Small intestine (tissue), 7 donors: ENCODE results near the gene ABCA2. TPM values are rescaled to one million over a fixed set of nuclear protein-coding genes. Genes with fewer than 3 reads are reported as not detected.

Experiments
- DNase-seq, 2 donors: peaks; one replicate each; pipeline versions ENCODE4 v3.0.0 to v3.0.0-alpha.2; 2013
- FAIRE-seq: peaks from 2 replicates; lab custom pipeline; 2012; peaks lifted over from hg19 to GRCh38; lab: Jason Lieb, UNC
- H3K27ac ChIP-seq, 3 donors: one replicate each; pipeline ENCODE4 v1.5.1; 2013; ENCODE audit warnings: low read length in 2 of 3, mild to moderate bottlenecking in 2 of 3, control low read depth in 1 of 3, inconsistent platforms in 1 of 3, low read depth in 1 of 3, moderate library complexity in 1 of 3
- H3K27me3 ChIP-seq, 3 donors: one replicate each; pipeline ENCODE4 v1.6.1; 2013; ENCODE audit warnings: low read length in 3 of 3, inconsistent platforms in 1 of 3; ENCODE audit not compliant: control insufficient read depth in 3 of 3, insufficient read depth in 3 of 3
- H3K36me3 ChIP-seq, 3 donors: one replicate each; pipeline ENCODE4 v1.6.1; 2013; ENCODE audit warnings: low read length in 3 of 3, inconsistent platforms in 1 of 3, low read depth in 1 of 3, mild to moderate bottlenecking in 1 of 3, moderate library complexity in 1 of 3; ENCODE audit not compliant: control insufficient read depth in 3 of 3, insufficient read depth in 2 of 3
- H3K4me1 ChIP-seq, 3 donors: one replicate each; pipeline ENCODE4 v1.6.1; 2013; ENCODE audit warnings: low read length in 2 of 3, inconsistent platforms in 1 of 3, low read depth in 1 of 3, mild to moderate bottlenecking in 1 of 3, moderate library complexity in 1 of 3; ENCODE audit not compliant: control insufficient read depth in 3 of 3, insufficient read depth in 2 of 3
- H3K4me3 ChIP-seq, 3 donors: one replicate each; pipeline ENCODE4 v1.5.1; 2013; ENCODE audit warnings: low read length in 3 of 3, control low read depth in 1 of 3, inconsistent platforms in 1 of 3, low read depth in 1 of 3, mild to moderate bottlenecking in 1 of 3, moderate library complexity in 1 of 3
- H3K9me3 ChIP-seq, 2 donors: one replicate each; pipeline ENCODE4 v1.6.1; 2013; ENCODE audit warnings: low read depth in 1 of 2, low read length in 1 of 2; ENCODE audit not compliant: control insufficient read depth in 2 of 2, insufficient read depth in 1 of 2
- WGBS, 3 donors: extraction: QIAGEN DNeasy Blood & Tissue Kit; methylation state at CpG; one replicate each; pipeline ENCODE4 v1.1.7; 2013; 5-methylcytosine and 5-hydroxymethylcytosine counted together
- polyA plus RNA-seq, 4 donors: library from polyadenylated mRNA; stranded (reverse) in 3 of 4; unstranded in 1 of 4; fragments of 200-250 nt in 3 of 4; fragments of 120-200 nt in 1 of 4; gene quantifications; one replicate each; pipeline versions ENCODE4 v1.2.1 to v1.2.3, GENCODE V29; 2013
- donor health status: healthy with polysubstance abuse.
- donor health status: control.
- donor health status: control.
- donor health status: Bipolar disorder and iron deficiency.
- donor health status: healthy.

Gene ABCA2
- polyA plus RNA-seq, 4 donors: 3.4 to 29.0 (median 8.8) TPM

DNA sequence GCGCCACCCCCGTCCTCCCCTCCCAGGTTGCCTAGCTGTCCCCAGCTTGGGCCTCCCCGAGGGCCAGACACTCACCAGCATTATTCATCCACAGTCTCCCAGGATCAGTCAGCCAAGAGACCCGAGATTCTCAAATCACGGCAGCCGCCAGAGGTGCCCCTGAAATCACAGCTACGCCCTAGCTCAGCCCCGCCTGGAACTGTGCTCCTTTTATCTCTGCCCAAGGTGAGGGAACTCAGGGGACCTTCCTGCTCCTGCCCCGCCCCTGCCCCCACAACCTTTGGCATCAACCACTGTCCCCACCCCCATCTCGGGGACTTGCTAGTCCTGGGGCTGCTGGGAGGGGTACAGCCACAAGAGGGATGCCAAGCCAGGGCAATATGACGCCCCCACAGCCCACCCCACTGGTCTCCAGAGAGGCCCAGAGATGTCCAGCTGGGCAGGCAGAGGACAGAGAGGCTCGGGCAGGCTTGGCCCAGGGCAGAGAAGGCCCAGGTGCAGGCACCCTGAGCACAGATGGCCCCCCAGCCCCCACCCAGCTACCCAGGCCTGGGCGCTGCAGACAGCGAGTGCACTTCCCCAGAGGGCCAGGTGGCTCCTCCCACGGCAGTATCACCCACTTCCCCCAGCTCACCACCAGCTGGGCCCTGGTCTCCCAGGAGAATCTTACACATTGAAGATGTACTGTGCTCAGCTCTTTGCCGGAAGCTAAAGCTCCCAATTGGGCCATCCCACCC is 4.0 kb upstream of the ABCA2 start, which contains the start of gene FUT7:
Gene FUT7 (minus strand): TSS at position 185 of the 737 bp plus-strand sequence. CDS start 97 bp downstream, at position 88.
- FAIRE-seq: no peak
- H3K4me3 ChIP-seq: no peak within 1 kb of the TSS
- 34 to 43% (median 40%) methylated on average over 14 to 16 of the region's 16 CpGs for WGBS, 3 donors

DNA sequence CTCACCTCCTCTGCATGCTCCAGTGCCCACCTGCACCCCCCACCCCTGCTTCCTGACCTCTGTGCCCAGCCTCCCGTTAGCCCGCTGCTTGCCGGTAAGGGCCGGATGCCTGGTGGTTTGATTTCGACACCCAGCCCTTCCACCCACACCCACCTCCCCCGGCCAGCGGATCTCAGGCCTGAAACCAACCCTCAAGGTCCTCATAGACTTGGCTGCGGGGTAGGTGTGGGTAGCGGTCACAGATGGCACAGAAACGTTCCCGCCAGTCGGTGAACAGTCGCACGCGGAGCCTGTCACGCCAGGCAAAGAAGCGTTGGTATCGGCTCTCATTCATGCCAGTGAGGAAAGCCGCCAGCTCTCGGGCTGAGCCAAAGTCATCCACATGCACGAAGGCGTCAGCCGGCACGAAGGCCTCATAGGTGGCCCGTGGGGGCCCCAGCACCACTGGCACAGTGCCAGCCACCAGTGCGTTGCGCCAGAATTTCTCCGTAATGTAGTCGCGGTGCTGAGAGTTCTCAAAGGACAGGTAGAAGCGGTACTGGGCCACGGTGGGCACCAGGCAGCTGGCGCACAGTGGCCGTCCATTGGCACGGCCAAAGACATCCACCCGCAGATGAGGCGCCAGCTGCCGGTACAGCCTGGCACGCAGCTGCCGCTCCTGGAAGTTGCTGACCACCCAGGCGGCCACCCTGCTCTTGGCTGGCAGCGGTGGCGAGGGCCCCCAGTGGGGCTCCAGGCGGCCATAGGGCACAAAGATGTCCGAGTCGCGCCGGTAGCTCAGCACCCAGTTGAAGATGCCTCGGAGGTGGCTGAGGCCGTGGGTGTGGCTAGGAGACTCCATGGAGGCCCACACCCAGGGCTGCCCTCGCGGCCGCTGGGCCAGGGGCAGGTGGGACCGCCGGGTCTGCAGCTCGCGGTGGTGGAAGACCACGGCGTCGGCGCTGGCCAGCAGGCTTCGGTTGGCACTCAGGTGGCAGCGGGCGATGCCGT is 2.8 kb upstream of the ABCA2 start:
- DNase-seq (no peak), FAIRE-seq (no peak)
- Histone ChIP-seq H3K4me1 (peaks cover 0 to 67% (median 0%) of the 10 kb centered on the region in 3 donors), H3K36me3 (no peaks in the 10 kb centered on the region), H3K9me3 (no peaks in the 10 kb centered on the region), H3K27ac (no peak overlapping the region), H3K27me3 (peaks cover 0 to 10% (median 0%) of the 10 kb centered on the region in 3 donors), H3K4me3 (no peak overlapping the region)
- 66 to 80% (median 74%) methylated on average over 62 to 65 of the region's 65 CpGs for WGBS, 3 donors

More for the DNA sequence above, 4.0 kb upstream of the ABCA2 start, which contains the start of gene FUT7:
- H3K36me3 ChIP-seq: no peaks in the 10 kb centered on the region
- H3K9me3 ChIP-seq: no peaks in the 10 kb centered on the region
- peaks cover 0 to 9% (median 0%) of the 10 kb centered on the region in 3 donors for H3K27me3 ChIP-seq
- peaks cover 0 to 60% (median 0%) of the 10 kb centered on the region in 3 donors for H3K4me1 ChIP-seq
- H3K27ac ChIP-seq: peak within 1 kb of the TSS in 1 of 3 donors; percentile 6
- peak; percentile 57 to 67 for DNase-seq

DNA sequence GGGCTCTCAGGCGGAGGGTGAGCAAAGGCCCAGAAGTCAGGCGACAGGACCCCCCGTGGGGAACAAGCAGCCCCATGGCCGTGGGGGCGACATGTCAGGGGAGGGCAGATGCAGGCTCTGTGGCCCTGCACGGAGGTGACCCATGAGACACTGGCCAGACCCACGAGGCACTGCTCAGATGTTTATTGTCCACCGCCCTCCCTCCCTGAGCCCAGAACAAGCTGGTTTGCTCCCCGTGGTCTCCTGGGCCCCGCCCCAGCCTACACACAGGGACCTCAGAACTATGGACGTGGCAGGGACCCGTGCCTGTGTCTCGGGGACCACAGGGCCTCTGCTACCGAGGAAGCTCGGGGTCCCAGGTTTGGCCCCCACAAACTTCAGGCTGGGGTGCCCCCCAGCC is 2.0 kb upstream of the ABCA2 start:
- Histone ChIP-seq H3K9me3 (no peaks in the 10 kb centered on the region), H3K27ac (no peak overlapping the region), H3K4me3 (no peak overlapping the region), H3K27me3 (peaks cover 0 to 10% (median 0%) of the 10 kb centered on the region in 3 donors), H3K36me3 (no peaks in the 10 kb centered on the region), H3K4me1 (peaks cover 0 to 63% (median 0%) of the 10 kb centered on the region in 3 donors)
- DNase-seq (no peak), FAIRE-seq (no peak)
- WGBS, 3 donors: 59 to 65% (median 64%) methylated on average over 12 to 15 of the region's 15 CpGs

DNA sequence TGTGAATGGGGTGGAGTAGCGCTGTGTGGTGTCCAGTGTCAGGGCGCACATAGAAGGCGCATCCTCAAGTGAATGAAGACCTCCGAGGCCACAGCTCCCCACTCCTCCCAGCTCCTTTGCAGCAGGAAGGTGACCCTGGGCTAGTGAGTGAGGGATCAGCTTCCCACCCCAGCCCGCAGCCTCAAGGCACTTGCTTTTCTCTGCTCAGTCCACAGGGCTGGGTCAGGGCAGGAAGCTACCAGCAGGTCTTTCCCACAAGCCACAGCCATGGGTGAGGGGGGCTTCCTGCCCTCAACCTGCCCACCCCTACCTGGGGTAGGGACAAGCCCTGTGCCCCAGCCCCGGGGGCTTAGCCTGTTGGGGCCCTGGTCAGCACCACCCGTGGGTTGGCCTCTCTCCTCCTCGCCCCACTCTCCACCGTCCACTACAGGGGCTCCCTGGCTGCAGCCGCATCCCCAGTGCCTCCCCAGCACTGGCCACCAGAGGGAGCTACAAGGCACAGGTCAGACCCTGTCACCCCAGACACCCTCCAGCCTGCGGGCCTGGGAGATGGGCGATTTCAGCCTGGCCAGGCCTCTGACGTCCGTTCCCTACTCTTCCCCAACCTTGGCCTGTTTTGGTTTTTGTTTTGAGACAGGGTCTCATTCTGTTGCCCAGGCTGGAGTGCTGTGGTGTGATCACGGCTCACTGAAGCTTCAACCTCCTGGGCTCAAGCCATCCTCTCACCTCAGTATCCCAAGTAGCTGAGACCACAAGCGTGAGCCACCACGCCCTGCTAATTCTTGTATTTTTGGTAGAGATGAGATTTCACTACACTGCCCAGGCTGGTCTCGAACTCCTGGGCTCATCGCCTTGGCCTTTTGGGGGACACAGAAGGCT is 1.3 kb upstream of the ABCA2 start:
- Histone ChIP-seq H3K36me3 (no peaks in the 10 kb centered on the region), H3K4me3 (peak overlapping the region in 2 of 3 donors; percentile 35 to 64), H3K9me3 (no peaks in the 10 kb centered on the region), H3K27me3 (peaks cover 0 to 10% (median 0%) of the 10 kb centered on the region in 3 donors), H3K4me1 (peaks cover 0 to 56% (median 0%) of the 10 kb centered on the region in 3 donors), H3K27ac (no peak overlapping the region)
- FAIRE-seq (no peak), DNase-seq (peak; percentile 60 to 80)
- WGBS, 3 donors: 18 to 27% (median 25%) methylated on average over 17 to 19 of the region's 19 CpGs

DNA sequence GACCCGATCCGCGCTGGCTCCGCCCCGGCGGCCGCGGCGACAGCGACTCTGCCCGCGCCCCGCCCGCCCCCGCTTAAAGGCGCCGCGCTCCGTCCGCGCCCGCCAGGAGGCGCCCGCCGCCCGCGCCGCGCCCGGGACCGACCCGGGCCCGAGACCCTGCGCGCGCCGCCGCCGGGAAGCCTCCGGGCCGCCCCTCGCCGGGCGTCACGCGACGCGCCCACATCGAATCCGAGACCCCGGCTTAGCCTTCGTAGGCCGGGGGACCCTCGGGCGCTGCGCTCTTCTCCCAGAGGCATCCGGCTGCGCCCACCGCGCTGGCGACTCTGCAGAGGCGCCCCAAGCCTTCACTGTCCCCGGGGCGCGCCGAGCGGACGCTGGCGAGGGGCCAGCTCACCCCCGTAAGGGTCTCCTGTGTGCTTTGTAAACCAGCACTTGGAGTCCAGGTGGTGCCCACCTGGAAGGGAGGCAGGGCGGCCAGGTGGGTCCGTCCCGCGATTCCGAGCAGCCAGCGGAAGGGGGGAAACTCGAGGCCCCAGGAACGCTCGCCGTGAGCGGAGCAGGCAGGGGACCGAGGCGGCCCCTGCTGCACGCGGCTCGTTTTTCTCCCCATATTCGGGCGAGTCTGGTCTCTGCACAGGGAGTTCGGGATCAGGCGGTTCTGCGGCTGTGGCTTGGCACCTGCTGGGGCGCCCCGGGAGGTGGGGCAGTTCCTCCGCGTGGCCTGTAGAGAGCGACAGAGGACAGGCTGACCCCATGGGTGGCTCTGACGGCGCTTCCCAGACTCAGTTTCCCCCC is 423 bp upstream of the ABCA2 start:
- Histone ChIP-seq H3K27ac (peak overlapping the region in 1 of 3 donors; percentile 34), H3K4me3 (peak overlapping the region; percentile 20 to 64 (median 35)), H3K4me1 (peaks cover 0 to 57% (median 0%) of the 10 kb centered on the region in 3 donors), H3K27me3 (peaks cover 0 to 10% (median 0%) of the 10 kb centered on the region in 3 donors), H3K36me3 (peaks cover 0 to 3% (median 0%) of the 10 kb centered on the region in 3 donors), H3K9me3 (no peaks in the 10 kb centered on the region)
- FAIRE-seq: no peak
- peak; percentile 64 to 88 for DNase-seq
- 0 to 1% (median 0%) methylated on average over 47 to 98 of the region's 98 CpGs for WGBS, 3 donors

DNA sequence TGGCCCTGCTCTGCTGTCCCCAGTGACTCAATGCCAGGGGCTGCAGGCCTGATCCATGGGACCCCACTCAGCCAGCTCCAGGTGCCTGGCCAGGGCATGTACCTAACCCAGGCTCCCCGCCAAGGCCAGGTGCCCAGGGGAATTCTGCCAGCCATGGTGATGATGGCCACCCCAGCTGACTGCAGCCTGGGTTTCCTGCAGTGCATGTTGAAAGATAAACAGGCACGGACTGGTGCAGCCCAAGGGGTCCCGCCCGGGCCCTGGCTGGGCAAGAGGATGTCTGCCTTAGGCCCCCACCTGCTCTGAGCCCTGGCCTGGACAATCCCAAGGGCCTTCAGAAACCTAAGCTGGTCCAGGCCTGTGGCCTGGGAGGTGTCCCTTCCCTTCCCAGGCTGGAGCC is 1.2 kb downstream of the ABCA2 start:
- Histone ChIP-seq H3K4me3 (no peak overlapping the region), H3K4me1 (peaks cover 0 to 62% (median 2%) of the 10 kb centered on the region in 3 donors), H3K27me3 (peaks cover 0 to 10% (median 0%) of the 10 kb centered on the region in 3 donors), H3K9me3 (no peaks in the 10 kb centered on the region), H3K36me3 (peaks cover 0 to 12% (median 0%) of the 10 kb centered on the region in 3 donors), H3K27ac (no peak overlapping the region)
- FAIRE-seq (no peak), DNase-seq (no peak)
- 57 to 83% (median 78%) methylated on average over 4 of the region's 4 CpGs for WGBS, 3 donors

DNA sequence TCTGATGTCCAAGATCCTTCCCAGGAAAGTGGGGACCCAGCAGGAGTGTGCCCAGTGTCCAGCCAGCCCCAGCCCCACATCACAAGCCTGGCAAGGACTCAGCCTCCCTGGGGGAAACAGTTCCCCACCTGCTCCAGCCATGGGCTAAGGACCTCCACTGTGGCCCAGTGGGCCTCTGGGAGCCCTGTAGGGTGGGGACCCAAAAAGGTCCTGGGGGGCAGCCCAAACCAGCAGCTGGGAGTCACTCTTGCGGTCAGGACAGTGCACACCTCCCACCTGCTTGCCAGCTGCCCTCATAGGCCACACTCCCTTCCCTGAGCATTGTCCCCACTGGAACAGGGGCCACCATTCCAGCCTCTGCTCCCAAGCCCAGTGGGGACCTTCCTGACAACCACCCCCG is 1.7 kb downstream of the ABCA2 start:
- 75 to 86% (median 82%) methylated on average over 2 of the region's 2 CpGs for WGBS, 3 donors

More for the DNA sequence above, 1.7 kb downstream of the ABCA2 start:
- Histone ChIP-seq H3K27me3 (peaks cover 0 to 10% (median 0%) of the 10 kb centered on the region in 3 donors), H3K36me3 (peaks cover 0 to 12% (median 0%) of the 10 kb centered on the region in 3 donors), H3K4me3 (no peak overlapping the region), H3K9me3 (no peaks in the 10 kb centered on the region), H3K27ac (no peak overlapping the region), H3K4me1 (peaks cover 0 to 61% (median 4%) of the 10 kb centered on the region in 3 donors)
- FAIRE-seq (no peak), DNase-seq (no peak)
